GM18505 (cell line): ENCODE results near the gene MANSC1.

ENCODE experiments used
- ATAC-seq: cut with Tn5 transposase; IDR thresholded peaks from one replicate; pipeline ENCODE4 v1.9.1; 2021; ENCODE audit not compliant: unreplicated experiment
- POLR2A ChIP-seq: IDR thresholded peaks from 4 replicates; pipeline ENCODE4 v1.6.1; 2011; ENCODE audit warnings: borderline replicate concordance; ENCODE audit not compliant: insufficient read depth, insufficient read length; ENCODE audit errors: extremely low read depth

The MANSC1 gene

GRCh38 chr12:12286441-12286840 is 63.6 kb downstream of the MANSC1 start:
- no peak for ATAC-seq
- TF ChIP-seq POLR2A: no peak

DNA sequence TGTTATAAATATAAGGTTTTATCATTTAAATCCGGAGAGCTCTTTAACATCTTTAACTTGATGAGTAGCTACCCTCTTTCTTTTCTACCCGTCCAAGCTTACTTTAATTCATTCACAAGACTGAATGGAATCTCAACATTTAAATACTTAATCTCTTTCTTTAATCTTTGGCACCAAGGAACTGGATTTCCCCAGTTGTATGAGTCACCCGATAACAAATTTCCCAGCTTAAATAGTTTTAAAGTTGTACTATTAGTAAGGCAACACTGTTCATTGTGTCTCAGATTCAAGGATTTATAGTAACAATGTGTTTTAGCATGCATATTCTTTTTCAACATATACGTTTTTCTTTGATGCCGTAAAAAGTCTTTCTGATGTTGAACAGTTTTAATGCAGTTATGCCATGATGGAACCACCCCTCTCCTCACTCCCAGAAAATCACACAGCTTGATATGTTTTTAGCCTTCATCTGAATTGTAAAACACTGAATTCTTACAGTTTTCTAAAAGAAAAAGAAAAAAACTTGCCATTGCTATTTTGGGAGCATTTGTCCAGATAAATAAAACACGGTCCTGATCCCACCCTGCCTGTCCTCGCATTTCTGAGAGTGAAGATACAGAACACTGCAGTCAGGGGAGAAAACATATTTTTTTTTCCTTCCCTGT is 67.1 kb downstream of the MANSC1 start:
- TF ChIP-seq POLR2A: no peak
- ATAC-seq: no peak

GRCh38 chr12:12282202-12282601 is 67.8 kb downstream of the MANSC1 start:
- no peak for ATAC-seq
- no peak for TF ChIP-seq POLR2A

- ATAC-seq: no peak
- TF ChIP-seq POLR2A: no peak
These were observed 68.9 kb downstream of the MANSC1 start for GRCh38 chr12:12281134-12281533.

GRCh38 chr12:12278899-12279298 is 71.1 kb downstream of the MANSC1 start:
- no peak for ATAC-seq
- no peak for TF ChIP-seq POLR2A
